Body of pancreas (tissue), 4 donors: Measurements from ENCODE around the gene MYPOP. TPM values are rescaled to one million over a fixed set of nuclear protein-coding genes. Genes with fewer than 3 reads are reported as not detected.

Experiments used
- ATAC-seq: fragments of 150-250 bp; one replicate; pipeline ENCODE4 v1.9.1; 2016
- DNase-seq, 4 donors: peaks; one replicate each; pipeline ENCODE4 v3.0.0-alpha.2; 2019
- H3K27ac ChIP-seq, 4 donors: fragments of 200-600 bp; sonication (generic); 1 replicate in 3 of 4; 2 replicates in 1 of 4; pipeline versions ENCODE4 v1.5.1 to v1.6.1; 2016 to 2019; ENCODE audit warnings: mild to moderate bottlenecking in 1 of 4, mixed read lengths in 1 of 4, moderate library complexity in 1 of 4
- H3K27me3 ChIP-seq, 2 donors: fragments of 200-600 bp; sonication (generic); one replicate each; pipeline ENCODE4 v1.6.0; 2016; ENCODE audit warnings: mild to moderate bottlenecking in 1 of 2
- H3K36me3 ChIP-seq, 2 donors: fragments of 200-600 bp; sonication (generic); replicated peaks in 1 of 2; 2 replicates each; pipeline ENCODE4 v1.5.1; 2016; ENCODE audit warnings: low read depth in 2 of 2; ENCODE audit not compliant: insufficient read depth in 1 of 2
- H3K4me1 ChIP-seq: fragments of 200-600 bp; sonication (generic); one replicate; pipeline ENCODE4 v1.6.0; 2016
- H3K4me3 ChIP-seq, 2 donors: fragments of 200-600 bp; sonication (generic); 1 replicate in 1 of 2; 2 replicates in 1 of 2; pipeline ENCODE4 v1.5.1; 2016 to 2019
- H3K9me3 ChIP-seq, 3 donors: fragments of 200-600 bp; sonication (generic); 1 replicate in 2 of 3; 2 replicates in 1 of 3; pipeline ENCODE4 v1.5.1; 2016
- CTCF ChIP-seq, 7 experiments: fragments of 450-650 bp in 4 of 7; fragments of 200-600 bp in 3 of 7; sonication (generic) in 3 of 7; IDR thresholded peaks; one replicate each; pipeline ENCODE4 v1.5.1; 2016 to 2019; ENCODE audit warnings: antibody characterized with exemption in 7 of 7
- POLR2A ChIP-seq, 3 donors: fragments of 450-650 bp; IDR thresholded peaks; one replicate each; pipeline ENCODE4 v1.6.1; 2016; ENCODE audit warnings: antibody characterized with exemption in 3 of 3, mild to moderate bottlenecking in 2 of 3
- WGBS, 2 donors: methylation state at CpG; one replicate each; pipeline ENCODE4 v1.1.5; 2017; 5-methylcytosine and 5-hydroxymethylcytosine counted together
- intact Hi-C: fragments of 100-400 bp; cut with DNase I; formaldehyde crosslinking; loops from one replicate; pipeline ENCODE4 v1.15.1; 2023
- total RNA-seq, 2 donors: library from RNA; depleted of rRNA; stranded (reverse); fragments of >200 nt; gene quantifications; one replicate each; pipeline ENCODE4 v1.1.0, GENCODE V29; 2016

The MYPOP gene
- total RNA-seq, 2 donors from 2014 or later: 6.7 to 13.5 TPM

- H3K4me3 ChIP-seq: no peak overlapping the region
- H3K9me3 ChIP-seq: no peaks in the 10 kb centered on the region
- no peaks in the 10 kb centered on the region for H3K27me3 ChIP-seq
- DNase-seq (no peak), ATAC-seq (no peak)
- H3K36me3 ChIP-seq: no peaks in the 10 kb centered on the region
- peak overlapping the region; percentile 79 to 96 (median 90) for H3K27ac ChIP-seq
- TF ChIP-seq POLR2A (IDR thresholded peaks at IDR 0.05) (no peak), CTCF (IDR thresholded peaks at IDR 0.05) (no peak)
- H3K4me1 ChIP-seq: peaks cover 96% of the 10 kb centered on the region
- 39 to 55% methylated on average over 2 of the region's 2 CpGs for WGBS, 2 donors
- intact Hi-C loops: no loop called here
Measured at GRCh38 chr19:45879971-45880370, 22.4 kb downstream of the MYPOP start.

GRCh38 chr19:45879055-45879454, 23.4 kb downstream of the MYPOP start:
- DNase-seq (peak in 3 of 4 donors; percentile 49 to 61 (median 52)), ATAC-seq (no peak)
- H3K4me1 ChIP-seq: peaks cover 96% of the 10 kb centered on the region
- no peaks in the 10 kb centered on the region for H3K9me3 ChIP-seq
- WGBS, 2 donors: 32 to 53% methylated on average over 3 to 8 of the region's 8 CpGs
- no peaks in the 10 kb centered on the region for H3K36me3 ChIP-seq
- H3K27me3 ChIP-seq: no peaks in the 10 kb centered on the region
- intact Hi-C loops: no loop called here
- peak overlapping the region; percentile 79 to 96 (median 90) for H3K27ac ChIP-seq
- TF ChIP-seq CTCF (IDR thresholded peaks at IDR 0.05) (no peak), POLR2A (IDR thresholded peaks at IDR 0.05) (no peak)
- no peak overlapping the region for H3K4me3 ChIP-seq

- TF ChIP-seq POLR2A (IDR thresholded peaks at IDR 0.05) (peak in 2 of 3 donors; percentile 25 to 33), CTCF (IDR thresholded peaks at IDR 0.05) (no peak)
- intact Hi-C loops: no loop called here
- Histone ChIP-seq H3K36me3 (no peaks in the 10 kb centered on the region), H3K4me1 (peaks cover 98% of the 10 kb centered on the region), H3K27ac (peak overlapping the region; percentile 79 to 96 (median 90)), H3K27me3 (no peaks in the 10 kb centered on the region), H3K9me3 (no peaks in the 10 kb centered on the region), H3K4me3 (no peak overlapping the region)
- DNase-seq (peak; percentile 83 to 96 (median 90)), ATAC-seq (peak; percentile 20)
- 25 to 33% methylated on average over 11 of the region's 11 CpGs for WGBS, 2 donors
Measured at GRCh38 chr19:45878043-45878794, 24.2 kb downstream of the MYPOP start.

- 4 to 25% methylated on average over 21 to 41 of the region's 41 CpGs for WGBS, 2 donors
- Histone ChIP-seq H3K4me1 (peaks cover 100% of the 10 kb centered on the region), H3K27me3 (no peaks in the 10 kb centered on the region), H3K9me3 (no peaks in the 10 kb centered on the region), H3K4me3 (no peak overlapping the region), H3K27ac (peak overlapping the region; percentile 79 to 96 (median 90)), H3K36me3 (no peaks in the 10 kb centered on the region)
- ATAC-seq (peak; percentile 48), DNase-seq (peak; percentile 65 to 87 (median 85))
- TF ChIP-seq POLR2A (IDR thresholded peaks at IDR 0.05) (peak; percentile 27 to 74 (median 44)), CTCF (IDR thresholded peaks at IDR 0.05) (no peak)
- intact Hi-C loops: no loop called here
Measured at GRCh38 chr19:45876411-45877197, 25.8 kb downstream of the MYPOP start.
